K562 (cell line): ENCODE measurements around the gene TRAPPC2B. TPM values are rescaled to one million over a fixed set of nuclear protein-coding genes. Genes with fewer than 3 reads are reported as not detected.

Source experiments
- ATAC-seq: fragments of 200-7000 bp; cut with Tn5 transposase; 3 replicates; pipeline ENCODE4 v1.9.1; 2020; ENCODE audit warnings: moderate library complexity
- BruUV-seq: library from RNA; stranded (reverse); fragments of 400-500 nt; replicated peaks from 2 replicates; lab custom pipeline; 2021; lab: Mats Ljungman, UMichigan
- CTCF ChIA-PET: fragments of 300-600 bp; formaldehyde crosslinking; extraction: SDS; loops from one replicate; lab custom pipeline; 2021; ENCODE audit warnings: low intra/inter-chr PET ratio; lab: Yijun Ruan, JAX
- POLR2A ChIA-PET: fragments of 300-600, 350-650 bp; sonication (Branson Sonifier 250); formaldehyde crosslinking; extraction: SDS; loops from one replicate; lab custom pipeline; 2021; ENCODE audit warnings: antibody characterized with exemption, inconsistent platforms; lab: Yijun Ruan, JAX
- DNase-seq, 4 experiments: peaks; one replicate each; pipeline versions ENCODE4 v3.0.0 to v3.0.0-alpha.2; 2011 to 2018; ENCODE audit warnings: low spot score in 3 of 4, mixed read lengths in 3 of 4; ENCODE audit errors: extremely low read depth in 1 of 4
- FAIRE-seq: peaks from 2 replicates; lab custom pipeline; 2011; peaks lifted over from hg19 to GRCh38; lab: Jason Lieb, UNC
- H2AFZ ChIP-seq: 2 replicates; pipeline ENCODE4 v1.6.0; 2011; ENCODE audit warnings: low read depth, low read length, control low read depth, inconsistent platforms
- H3K27ac ChIP-seq: fragments of 200-600 bp; 3 replicates; pipeline ENCODE4 v1.8.0; 2011; ENCODE audit warnings: low read depth, mild to moderate bottlenecking, control low read depth, inconsistent platforms, low read length, moderate library complexity, mixed read lengths; ENCODE audit errors: extremely low read depth
- H3K27me3 ChIP-seq, 2 experiments: fragments of 300-600 bp in 1 of 2; 2 replicates in 1 of 2; 3 replicates in 1 of 2; pipeline versions ENCODE4 v1.6.0 to v1.8.0; 2011; ENCODE audit warnings: inconsistent platforms in 2 of 2, low read length in 2 of 2, mild to moderate bottlenecking in 1 of 2, mixed read lengths in 1 of 2, moderate library complexity in 1 of 2; ENCODE audit not compliant: control insufficient read depth in 2 of 2, insufficient read depth in 2 of 2
- H3K36me3 ChIP-seq: fragments of 300-600 bp; 3 replicates; pipeline ENCODE4 v1.8.0; 2011; ENCODE audit warnings: mild to moderate bottlenecking, low read length, inconsistent platforms; ENCODE audit not compliant: control insufficient read depth, insufficient read depth
- H3K4me1 ChIP-seq, 2 experiments: fragments of 200-600 bp in 1 of 2; replicated peaks in 1 of 2; 2 replicates in 1 of 2; 3 replicates in 1 of 2; pipeline versions ENCODE4 v1.5.1 to v1.8.0; 2011; ENCODE audit warnings: inconsistent platforms in 2 of 2, low read length in 2 of 2, mild to moderate bottlenecking in 1 of 2, mixed read lengths in 1 of 2, moderate library complexity in 1 of 2; ENCODE audit not compliant: control insufficient read depth in 2 of 2, insufficient read depth in 2 of 2
- H3K4me2 ChIP-seq: 2 replicates; pipeline ENCODE4 v1.6.1; 2011; ENCODE audit warnings: low read length, control low read depth, inconsistent platforms, mixed read lengths; ENCODE audit not compliant: insufficient read depth
- H3K4me3 ChIP-seq: fragments of 200-600 bp; sonication (generic), shearing (Covaris generic); 2 replicates; pipeline ENCODE4 v1.5.1; 2016; ENCODE audit warnings: control low read depth, inconsistent platforms
- H3K79me2 ChIP-seq: fragments of 200-600 bp; 3 replicates; pipeline ENCODE4 v1.8.0; 2011; ENCODE audit warnings: low read length, inconsistent platforms; ENCODE audit not compliant: control insufficient read depth, insufficient read depth
- H3K9ac ChIP-seq, 2 experiments: 2 replicates each; pipeline versions ENCODE4 v1.6.0 to v1.6.1; 2011; ENCODE audit warnings: low read depth in 2 of 2, low read length in 2 of 2, control low read depth in 1 of 2, inconsistent platforms in 1 of 2, mild to moderate bottlenecking in 1 of 2, mixed read lengths in 1 of 2; ENCODE audit not compliant: insufficient read depth in 1 of 2
- H3K9me1 ChIP-seq: one replicate; pipeline ENCODE4 v1.6.0; 2011; ENCODE audit warnings: inconsistent platforms, mild to moderate bottlenecking, low read length, moderate library complexity; ENCODE audit not compliant: control insufficient read depth, insufficient read depth
- H3K9me3 ChIP-seq: replicated peaks from 2 replicates; pipeline ENCODE4 v1.5.1; 2011; ENCODE audit warnings: low read depth, low read length, inconsistent platforms; ENCODE audit not compliant: control insufficient read depth, insufficient read depth
- H4K20me1 ChIP-seq: replicated peaks from 2 replicates; pipeline ENCODE4 v1.6.1; 2011; ENCODE audit warnings: low read length, inconsistent platforms, mixed read lengths; ENCODE audit not compliant: control insufficient read depth, insufficient read depth
- MCM5 ChIP-seq: fragments of 450-650 bp; IDR thresholded peaks from 2 replicates; pipeline ENCODE4 v1.6.1; 2016; ENCODE audit warnings: low read depth
- NRF1 ChIP-seq, 2 experiments: fragments of 450-650 bp; IDR thresholded peaks in 1 of 2; conservative IDR thresholded peaks in 1 of 2; 2 replicates each; pipeline ENCODE4 v1.6.1; 2014; ENCODE audit warnings: mild to moderate bottlenecking in 2 of 2
- RBM25 ChIP-seq: fragments of 200-400 bp; formaldehyde crosslinking; IDR thresholded peaks from 2 replicates; pipeline ENCODE4 v1.6.1; 2018; ENCODE audit warnings: low read length, low read depth, moderate library complexity; ENCODE audit not compliant: severe bottlenecking
- SAP30 ChIP-seq: fragments of 200-600 bp; sonication (generic); IDR thresholded peaks from 2 replicates; pipeline ENCODE4 v1.6.1; 2012; ENCODE audit warnings: borderline replicate concordance, low read depth, mild to moderate bottlenecking, moderate library complexity, low read length, control low read depth, inconsistent platforms; ENCODE audit not compliant: insufficient read depth, poor library complexity, severe bottlenecking
- TRIM24 ChIP-seq, 2 experiments: fragments of 450-650 bp; IDR thresholded peaks; 2 replicates each; pipeline ENCODE4 v1.6.1; 2016
- ZBTB2 ChIP-seq: fragments of 450-650 bp; IDR thresholded peaks from 2 replicates; pipeline ENCODE4 v1.6.1; 2016; ENCODE audit warnings: antibody characterized with exemption
- ZC3H11A ChIP-seq: IDR thresholded peaks from 2 replicates; pipeline ENCODE4 v1.6.1; 2012; ENCODE audit warnings: low read depth, low read length, improper control_type of control experiment
- ZNF551 ChIP-seq: fragments of 250-450 bp; sonication (Bioruptor Pico); IDR thresholded peaks from 2 replicates; pipeline ENCODE4 v1.5.0; 2021; ENCODE audit warnings: mild to moderate bottlenecking, moderate library complexity
- in situ Hi-C: fragments of 300-500 bp; cut with MboI; formaldehyde crosslinking; loops from 4 replicates; pipeline ENCODE4 v1.15.0; 2018; ENCODE audit warnings: inconsistent platforms, mixed read lengths
- intact Hi-C: fragments of 100-400 bp; cut with micrococcal nuclease; formaldehyde crosslinking; loops from 2 replicates; pipeline ENCODE4 v1.14.2; 2022
- polyA plus RNA-seq, 8 experiments: library from polyadenylated mRNA; depleted of rRNA in 4 of 8; stranded (reverse) in 5 of 8; unstranded in 3 of 8; fragments of >200 nt; fragmentation: Nextera tagmentation in 2 of 8; fragmentation: Illumina TruSeq in 1 of 8; extraction: Ambion mirVana in 2 of 8; extraction: Trizol in 1 of 8; gene quantifications; 2 replicates each; pipeline versions ENCODE4 v1.2.1 to v1.2.3, GENCODE V29; 2011 to 2014; ENCODE audit warnings: inconsistent platforms in 1 of 8, missing spikeins in 1 of 8
- total RNA-seq, 7 experiments: library from RNA; depleted of rRNA in 6 of 7; stranded (reverse); fragments of >200 nt in 6 of 7; fragmentation: Illumina TruSeq in 2 of 7; extraction: Trizol in 2 of 7; gene quantifications; 2 replicates each; pipeline versions ENCODE4 v1.2.1 to v1.2.3, GENCODE V29; 2011 to 2021; ENCODE audit warnings: low replicate concordance in 1 of 7

Gene TRAPPC2B
- total and polyA plus RNA-seq, 9 of the 15 experiments (the other 6 are each of a cell fraction or from before 2014, with no cell fraction given) = 2.2 to 20.4 (median 4.6) TPM

GRCh38 chr19:57324992-57325391, 38.4 kb upstream of the TRAPPC2B start:
- Histone ChIP-seq H3K4me3 (no peak overlapping the region), H3K4me2 (no peak overlapping the region), H3K27ac (no peak overlapping the region), H2AFZ (no peak overlapping the region), H3K9me3 (peaks cover 6% of the 10 kb centered on the region), H3K9me1 (no peaks in the 10 kb centered on the region), H4K20me1 (no peaks in the 10 kb centered on the region), H3K9ac (no peak overlapping the region), H3K36me3 (peaks cover 53% of the 10 kb centered on the region), H3K4me1 (peaks cover 5 to 11% of the 10 kb centered on the region in 2 experiments; a peak in 4 of 5 replicates), H3K79me2 (peaks cover 24% of the 10 kb centered on the region), H3K27me3 (no peaks in the 10 kb centered on the region)
- BruUV-seq = no TSS peak
- CTCF ChIA-PET = no interaction called here
- DNase-seq = no peak
- no peak for ATAC-seq
- POLR2A ChIA-PET = no interaction called here
- TF ChIP-seq SAP30 (no peak), RBM25 (peak; percentile 57), ZNF551 (CRISPR knock-in tag) (no peak), ZBTB2 (no peak), MCM5 (no peak), NRF1 (conservative IDR thresholded peaks at IDR 0.05 in 1 of 2, IDR thresholded peaks at IDR 0.05 in 1 of 2) (no peak), ZC3H11A (no peak), TRIM24 (IDR thresholded peaks at IDR 0.05) (no peak)
- TF ChIP-seq, all 486 proteins: peak for 1
- in situ Hi-C loops (no loop called here), intact Hi-C loops (no loop called here)
- FAIRE-seq = no peak
